Measurements from ENCODE around the gene TYW1B.
"Not testable (repeated sequence)": the region's sequence is repeated elsewhere in the genome, so short reads cannot be mapped to it uniquely, and the experiment has no call there.

DNA sequence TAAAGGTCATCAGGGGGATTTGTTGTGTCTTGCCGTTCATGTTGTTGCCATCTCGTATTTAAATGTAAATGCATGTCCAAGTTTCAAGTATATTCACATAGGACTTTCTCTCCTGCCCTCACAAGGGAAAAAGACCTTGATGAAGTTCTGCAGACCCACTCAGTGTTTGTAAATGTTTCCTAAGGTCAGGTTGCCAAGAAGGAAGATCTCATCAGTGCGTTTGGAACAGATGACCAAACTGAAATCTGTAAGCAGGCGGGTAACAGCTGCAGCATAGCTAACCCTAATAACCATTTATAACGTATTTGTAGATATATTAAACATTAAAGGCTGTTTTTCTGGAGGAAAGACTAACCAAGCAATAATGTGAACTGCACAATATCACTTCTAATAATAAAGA is 2.6 kb upstream of the TYW1B start:
- TF ChIP-seq POLR2A (IDR thresholded peaks at IDR 0.05; ENCODE audit: low read depth, low read length); NFE2L2 (IDR thresholded peaks at IDR 0.05; ENCODE audit: low read depth, low read length); RAD21 (IDR thresholded peaks at IDR 0.05; ENCODE audit: low read length); SMC3 (IDR thresholded peaks at IDR 0.05; ENCODE audit: low read depth, low read length); CHD1 (IDR thresholded peaks at IDR 0.05; ENCODE audit: low read depth, low read length); CTCF (conservative IDR thresholded peaks at IDR 0.05; ENCODE audit: low read depth, low read length); FOS (IDR thresholded peaks at IDR 0.05; ENCODE audit: low read depth, low read length); CEBPB (IDR thresholded peaks at IDR 0.05; ENCODE audit: low read depth, low read length); MAFK (IDR thresholded peaks at IDR 0.05; ENCODE audit: low read depth, low read length); MXI1 (IDR thresholded peaks at IDR 0.05; ENCODE audit: borderline replicate concordance, low read depth, low read length): not testable (repeated sequence)

Data from IMR-90 (cell line).